ENCODE data around the gene AFF1.

DNA sequence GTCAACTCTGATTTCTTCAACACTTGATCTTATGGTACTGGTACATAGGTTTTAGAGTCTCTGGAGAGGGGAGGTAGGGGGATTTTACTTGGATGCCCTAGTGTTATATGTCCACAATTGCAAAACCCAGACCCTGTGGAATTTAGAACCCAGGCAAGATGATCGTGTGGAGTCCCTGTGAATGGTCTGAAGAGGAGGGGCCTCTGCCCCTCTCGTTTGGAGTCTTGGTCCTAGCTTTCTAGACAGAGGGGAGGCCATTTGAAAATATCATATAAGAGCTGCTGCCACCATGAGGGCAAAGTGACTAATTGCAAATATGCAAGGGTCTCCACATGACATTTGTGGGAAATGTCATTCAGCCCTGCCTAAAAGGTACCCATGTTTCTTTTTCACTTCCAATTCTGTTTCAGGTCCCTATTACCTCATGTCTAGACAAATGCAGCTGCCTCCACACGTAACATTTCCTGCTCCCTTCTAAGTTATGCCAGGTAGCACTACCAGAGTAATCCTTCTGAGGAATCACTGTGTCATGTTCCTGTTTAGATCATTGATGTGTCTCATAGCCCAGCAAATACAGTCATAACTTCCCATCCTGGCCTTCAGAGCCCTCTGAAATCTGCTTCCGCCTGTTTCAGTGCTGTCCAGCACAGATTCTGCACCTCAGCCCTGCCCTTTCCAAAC lies 158.8 kb downstream of the AFF1 start:
- TF ChIP-seq POLR2A (IDR thresholded peaks at IDR 0.05; ENCODE audit: low read length): no peak
- no peak for TF ChIP-seq GATA1 (IDR thresholded peaks at IDR 0.05; ENCODE audit: low read depth, low read length)

Measured in erythroblast (primary cell).